HCT116 (cell line): ENCODE measurements around the gene PPP6C.

ENCODE experiments used
- CTCF ChIP-seq, 3 experiments: fragments of 200-600 bp in 1 of 3; sonication (generic) in 1 of 3; IDR thresholded peaks in 2 of 3; conservative IDR thresholded peaks in 1 of 3; 2 replicates each; pipeline ENCODE4 v1.5.1; 2012 to 2017; ENCODE audit warnings: low read depth in 2 of 3, low read length in 2 of 3, antibody characterized with exemption in 1 of 3, borderline replicate concordance in 1 of 3, control low read depth in 1 of 3, mild to moderate bottlenecking in 1 of 3, mixed read lengths in 1 of 3, mixed run types in 1 of 3, moderate library complexity in 1 of 3; ENCODE audit not compliant: insufficient read depth in 1 of 3
- REST ChIP-seq: IDR thresholded peaks from 2 replicates; pipeline ENCODE4 v1.6.1; 2012; ENCODE audit warnings: low read depth
- TF ChIP-seq, protein P1 (sequence below): IDR thresholded peaks from 2 replicates; pipeline ENCODE4 v1.6.1; 2012
- TF ChIP-seq, protein P2 (sequence below): IDR thresholded peaks from 2 replicates; pipeline ENCODE4 v1.6.1; 2012

- TF ChIP-seq REST: no peak
- no peak for TF ChIP-seq CTCF (IDR thresholded peaks at IDR 0.05 in 2 of 3, conservative IDR thresholded peaks at IDR 0.05 in 1 of 3; ENCODE audit: borderline replicate concordance in 1 of 3, insufficient read depth in 1 of 3, low read depth in 2 of 3, low read length in 2 of 3)
- TF ChIP-seq, protein P1, sequence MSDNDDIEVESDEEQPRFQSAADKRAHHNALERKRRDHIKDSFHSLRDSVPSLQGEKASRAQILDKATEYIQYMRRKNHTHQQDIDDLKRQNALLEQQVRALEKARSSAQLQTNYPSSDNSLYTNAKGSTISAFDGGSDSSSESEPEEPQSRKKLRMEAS: no peak
- TF ChIP-seq, protein P2, sequence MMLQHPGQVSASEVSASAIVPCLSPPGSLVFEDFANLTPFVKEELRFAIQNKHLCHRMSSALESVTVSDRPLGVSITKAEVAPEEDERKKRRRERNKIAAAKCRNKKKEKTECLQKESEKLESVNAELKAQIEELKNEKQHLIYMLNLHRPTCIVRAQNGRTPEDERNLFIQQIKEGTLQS: no peak
These were observed 43.4 kb downstream of the PPP6C start for GRCh38 chr9:125146247-125146646.
